Right hindlimb (tissue), 1 donor: ENCODE measurements around the gene VPS26B.
"Not testable (repeated sequence)": the region's sequence is repeated elsewhere in the genome, so short reads cannot be mapped to it uniquely, and the experiment has no call there.

ENCODE experiments used
- DNase-seq: peaks from one replicate; pipeline ENCODE4 v3.0.0-alpha.2; 2018

The VPS26B gene

GRCh38 chr11:134223836-134224709 is at the start of gene VPS26B, which contains the start of gene NCAPD3:
TSS of gene VPS26B (plus strand) at chr11:134224671. CDS start at chr11:134225123, 452 bp downstream.
TSS of gene NCAPD3 (minus strand) at chr11:134223967. CDS start at chr11:134223926, 41 bp downstream.
- peak; percentile 98 for DNase-seq

DNA sequence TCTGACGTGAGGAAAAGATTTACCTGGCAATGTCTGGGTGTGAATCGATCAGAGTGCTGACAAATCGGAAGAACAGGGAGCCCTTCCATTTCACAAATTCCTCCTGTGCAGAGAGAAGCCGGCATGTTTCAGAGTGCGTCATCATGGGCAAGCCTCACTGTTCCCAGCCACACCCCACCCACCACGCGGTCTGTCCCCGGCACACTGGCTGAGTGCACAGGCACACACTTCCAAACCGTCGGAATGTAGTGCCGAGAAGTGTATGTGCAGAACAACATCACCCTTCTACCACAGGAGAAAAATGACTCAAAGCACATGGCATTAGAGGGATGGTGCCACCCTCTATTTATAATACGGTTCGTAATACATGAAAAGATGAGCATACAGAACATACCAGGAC is 48.2 kb upstream of the VPS26B start:
- DNase-seq = no peak

DNA sequence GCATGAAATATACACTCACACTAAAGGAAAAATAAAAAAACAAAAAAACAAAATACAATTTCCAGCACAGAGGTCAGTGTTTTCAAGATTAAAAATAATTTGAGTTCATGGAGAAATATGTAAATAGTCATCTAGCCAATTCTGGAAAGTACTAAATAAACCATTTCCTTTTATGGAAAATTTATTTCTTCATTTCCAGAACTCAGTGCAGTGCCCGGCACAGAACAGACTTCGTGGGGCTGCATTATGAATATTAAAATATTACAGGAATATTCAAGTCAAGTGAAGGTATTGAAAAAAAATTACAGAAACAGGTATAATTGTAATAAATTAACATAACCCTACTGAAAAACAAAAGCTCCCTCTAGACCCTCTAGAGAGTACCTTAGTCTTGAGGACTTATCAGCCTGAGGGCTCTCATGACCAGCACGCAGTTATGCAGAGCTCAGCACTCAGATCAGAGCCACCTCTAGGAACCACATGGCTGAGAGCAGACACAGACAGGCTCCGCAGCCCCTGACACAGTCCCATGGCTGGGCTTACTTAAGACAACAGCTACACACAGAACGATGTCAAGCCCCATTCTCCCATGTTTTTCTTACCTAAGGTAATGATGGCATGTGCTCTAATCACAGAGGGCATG is 46.3 kb upstream of the VPS26B start:
- no peak for DNase-seq

DNA sequence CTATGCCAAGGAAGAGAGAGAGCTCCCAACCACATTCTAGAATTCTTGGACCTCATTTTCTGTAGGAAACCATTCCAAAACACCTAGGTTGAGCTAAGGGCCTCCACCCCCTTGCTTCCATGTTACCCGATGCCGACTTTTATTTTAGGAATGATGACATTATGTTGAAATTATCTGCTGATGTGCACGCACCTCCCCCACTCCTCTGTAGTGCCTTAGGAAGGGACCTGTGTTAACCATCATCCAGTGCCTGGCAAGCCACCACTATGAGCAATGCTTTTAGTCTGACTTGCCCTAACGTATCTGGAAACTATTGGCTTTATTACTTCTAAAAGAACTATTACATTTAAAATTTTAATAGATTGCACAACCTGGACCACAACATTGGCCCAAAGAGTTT is 42.8 kb upstream of the VPS26B start:
- DNase-seq = peak; percentile 24

- DNase-seq = not testable (repeated sequence)
Measured at GRCh38 chr11:134188092-134188491, 36.4 kb upstream of the VPS26B start.

DNA sequence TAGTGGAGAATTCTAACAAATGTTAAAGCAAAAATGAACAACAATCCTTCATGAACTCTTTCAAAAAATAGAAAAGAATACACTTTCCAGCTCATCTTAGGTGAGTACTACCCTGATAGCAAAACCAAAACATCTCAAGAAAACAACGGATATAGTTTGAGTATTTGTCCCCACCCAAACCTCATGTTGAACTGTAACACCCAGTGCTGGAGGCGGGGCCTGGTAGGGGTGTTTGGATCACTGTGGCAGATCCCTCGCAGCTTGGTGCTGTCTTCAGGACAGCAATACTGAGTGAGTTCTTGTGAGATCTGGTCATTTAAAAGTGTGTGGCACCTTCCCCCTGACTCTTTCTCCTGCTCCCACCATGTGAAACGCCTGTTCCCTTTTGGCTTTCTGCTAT is 27.7 kb upstream of the VPS26B start:
- no peak for DNase-seq

GRCh38 chr11:134199531-134199930 is 24.9 kb upstream of the VPS26B start:
- no peak for DNase-seq

DNA sequence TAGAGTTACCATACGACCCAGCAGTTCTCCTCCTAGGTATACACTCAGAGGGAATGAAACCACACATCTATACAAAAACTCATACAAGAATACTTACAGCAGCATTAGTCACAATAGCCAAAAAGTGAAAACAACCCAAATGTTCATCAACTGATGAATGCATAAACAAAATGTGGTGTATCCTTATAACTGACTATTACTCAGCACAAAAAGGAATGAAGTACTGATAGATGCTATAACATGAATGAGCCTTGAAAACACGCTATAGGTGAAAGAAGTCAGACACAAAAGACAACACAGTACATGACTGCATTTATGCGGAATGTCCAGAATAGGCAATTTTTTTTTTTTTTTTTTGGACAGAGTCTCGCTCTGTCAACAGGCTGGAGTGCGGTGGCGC is 23.8 kb upstream of the VPS26B start:
- DNase-seq = no peak

DNA sequence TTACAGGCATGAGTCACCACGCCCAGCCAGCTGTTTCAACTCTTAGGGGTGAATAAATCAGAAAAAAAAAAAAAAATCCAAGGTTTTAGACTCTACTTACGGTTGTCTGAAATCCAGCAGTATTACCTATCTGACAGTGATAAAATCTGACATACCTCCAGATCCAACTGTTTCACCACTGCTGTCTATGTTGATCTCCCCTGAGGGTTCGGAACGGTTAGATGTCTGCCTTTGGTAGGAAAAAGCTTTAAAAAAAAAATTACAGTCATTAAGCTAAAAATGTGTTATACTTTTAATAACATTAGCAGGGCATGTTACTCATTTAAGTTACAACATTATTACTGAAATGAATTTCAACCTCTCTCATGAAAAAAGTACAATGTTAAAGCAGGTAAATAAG is 21.8 kb upstream of the VPS26B start:
- no peak for DNase-seq

GRCh38 chr11:134205729-134206128 is 18.7 kb upstream of the VPS26B start:
- DNase-seq = no peak

DNA sequence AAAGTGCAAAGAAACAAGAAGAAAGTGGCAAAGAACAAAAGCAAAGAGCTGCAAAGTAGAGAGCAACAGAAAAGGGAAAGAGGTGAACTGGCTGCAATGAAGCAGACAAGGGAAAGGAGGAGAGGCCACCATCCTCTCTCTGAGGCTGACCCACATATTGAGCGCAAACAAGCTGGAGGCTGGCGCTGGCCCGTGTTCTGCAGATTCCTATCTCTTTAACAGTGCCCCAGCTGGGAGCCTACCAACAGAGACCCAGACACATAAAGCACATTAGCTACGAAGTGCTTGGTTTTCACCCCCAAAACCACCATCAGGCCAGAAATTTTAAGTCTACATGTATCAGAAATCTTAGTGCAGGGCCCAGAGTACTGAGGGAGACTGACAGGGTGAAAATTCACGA is 18.3 kb upstream of the VPS26B start:
- no peak for DNase-seq

GRCh38 chr11:134207538-134208239 is 16.8 kb upstream of the VPS26B start:
- no peak for DNase-seq

GRCh38 chr11:134215836-134216235 is 8.6 kb upstream of the VPS26B start:
- DNase-seq = no peak

DNA sequence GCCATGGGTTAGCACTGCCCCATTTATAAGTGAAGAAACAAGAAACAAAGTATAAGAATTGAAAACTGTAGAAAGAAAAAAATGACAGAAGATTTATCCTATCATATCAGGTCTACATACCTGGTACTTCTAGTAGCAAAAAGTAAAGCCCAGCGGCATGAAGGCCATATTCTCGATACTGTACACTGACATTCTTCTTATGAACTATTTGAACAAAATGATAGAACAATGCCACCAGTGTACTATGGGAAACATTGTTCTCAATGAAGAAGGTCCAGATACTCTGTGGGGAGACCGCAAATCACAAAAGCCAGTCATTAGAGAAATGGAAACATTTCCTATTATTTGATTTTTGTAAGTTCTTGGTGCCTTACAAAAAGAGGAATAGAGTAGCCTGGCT is 7.7 kb upstream of the VPS26B start:
- no peak for DNase-seq

GRCh38 chr11:134223121-134223520 is 1.4 kb upstream of the VPS26B start:
- DNase-seq = no peak

DNA sequence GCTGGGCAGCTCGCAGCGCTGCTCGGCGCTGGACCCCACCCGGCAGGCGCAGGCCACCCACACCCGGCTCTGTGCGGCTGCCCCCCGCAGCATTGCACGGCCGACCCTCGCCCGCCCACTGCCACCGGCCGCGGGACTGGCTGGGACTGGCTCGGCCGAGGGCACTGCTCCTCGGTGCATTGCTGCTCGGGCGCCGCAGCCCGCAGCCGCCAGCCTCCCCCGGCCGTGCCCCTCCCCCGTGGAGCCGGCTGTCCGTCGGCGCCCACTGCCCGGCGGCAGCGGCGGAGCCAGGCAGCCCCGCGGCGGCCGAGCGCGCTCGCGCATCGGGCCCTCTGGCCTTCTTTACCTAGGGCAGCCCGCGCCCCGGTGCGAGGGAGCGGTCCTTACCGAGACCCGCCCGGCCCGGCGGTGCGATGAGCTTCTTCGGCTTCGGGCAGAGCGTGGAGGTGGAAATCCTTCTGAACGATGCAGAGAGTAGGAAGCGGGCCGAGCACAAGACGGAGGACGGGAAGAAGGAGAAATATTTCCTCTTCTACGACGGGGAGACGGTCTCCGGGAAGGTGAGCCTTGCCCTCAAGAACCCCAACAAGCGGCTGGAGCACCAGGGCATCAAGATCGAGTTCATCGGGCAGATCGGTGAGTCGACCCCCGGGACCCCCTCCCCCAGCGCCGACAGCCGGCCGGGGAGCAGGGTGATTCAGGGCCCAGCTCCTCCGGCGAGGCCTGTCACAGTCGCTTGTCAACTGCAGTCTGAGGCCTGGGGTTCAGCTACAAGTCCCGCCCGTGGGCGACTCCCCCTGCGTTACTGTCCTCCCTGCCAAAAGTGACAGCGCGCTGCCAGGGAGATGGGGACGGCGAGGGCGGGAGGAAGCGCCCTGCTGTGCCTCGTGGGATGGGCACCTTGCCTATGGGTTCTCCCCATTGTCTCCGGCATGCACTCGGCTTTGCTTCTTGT is 516 bp downstream of the VPS26B start:
- DNase-seq = peak; percentile 44

DNA sequence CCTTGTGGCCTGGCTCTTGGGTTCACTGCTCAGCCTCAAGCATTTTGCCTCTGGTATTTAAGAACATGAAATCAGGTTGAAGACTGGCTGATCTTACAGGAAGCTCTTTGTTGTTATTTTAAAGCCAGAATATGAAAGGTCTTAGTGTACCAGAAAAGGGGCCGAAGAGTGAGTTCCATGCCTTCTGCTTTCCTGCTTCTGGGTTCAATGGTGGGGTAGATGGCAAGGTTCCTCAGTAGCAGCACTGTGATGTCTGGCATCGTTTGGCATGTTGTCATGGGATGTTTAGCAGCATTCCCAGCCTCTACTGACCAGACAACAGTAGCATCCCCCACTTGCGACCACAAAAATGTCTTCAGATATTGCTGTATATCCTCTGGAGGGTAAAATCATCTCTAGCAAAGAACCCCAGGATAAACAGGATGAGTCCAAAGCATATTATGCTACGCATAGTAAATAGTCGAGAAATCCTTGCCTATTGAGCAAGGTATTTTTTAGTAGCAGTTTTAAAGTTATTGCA is 2.4 kb downstream of the VPS26B start:
- DNase-seq = no peak

DNA sequence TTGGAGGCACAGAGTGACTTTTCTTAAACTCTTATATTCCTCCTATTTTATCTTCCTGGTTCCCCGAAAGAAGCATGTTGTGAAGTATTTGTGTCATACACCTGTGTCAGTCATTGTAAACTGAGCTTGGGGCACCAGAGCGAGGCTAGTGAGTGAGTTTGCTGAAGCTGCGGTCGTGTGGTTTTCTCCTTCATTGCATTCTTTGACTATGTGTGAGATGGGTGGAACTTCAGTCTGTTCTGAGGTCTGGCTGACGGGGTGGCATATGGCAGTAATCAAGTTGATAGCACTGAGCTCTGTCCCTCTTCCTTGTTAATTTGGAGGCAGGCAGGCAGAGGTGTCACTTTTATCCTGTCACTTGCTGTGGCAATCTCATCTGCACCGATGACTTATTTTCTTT is 4.2 kb downstream of the VPS26B start:
- DNase-seq = no peak

- no peak for DNase-seq
Measured at GRCh38 chr11:134229126-134229790, 4.8 kb downstream of the VPS26B start.

GRCh38 chr11:134230339-134230738 is 5.9 kb downstream of the VPS26B start:
- no peak for DNase-seq

DNA sequence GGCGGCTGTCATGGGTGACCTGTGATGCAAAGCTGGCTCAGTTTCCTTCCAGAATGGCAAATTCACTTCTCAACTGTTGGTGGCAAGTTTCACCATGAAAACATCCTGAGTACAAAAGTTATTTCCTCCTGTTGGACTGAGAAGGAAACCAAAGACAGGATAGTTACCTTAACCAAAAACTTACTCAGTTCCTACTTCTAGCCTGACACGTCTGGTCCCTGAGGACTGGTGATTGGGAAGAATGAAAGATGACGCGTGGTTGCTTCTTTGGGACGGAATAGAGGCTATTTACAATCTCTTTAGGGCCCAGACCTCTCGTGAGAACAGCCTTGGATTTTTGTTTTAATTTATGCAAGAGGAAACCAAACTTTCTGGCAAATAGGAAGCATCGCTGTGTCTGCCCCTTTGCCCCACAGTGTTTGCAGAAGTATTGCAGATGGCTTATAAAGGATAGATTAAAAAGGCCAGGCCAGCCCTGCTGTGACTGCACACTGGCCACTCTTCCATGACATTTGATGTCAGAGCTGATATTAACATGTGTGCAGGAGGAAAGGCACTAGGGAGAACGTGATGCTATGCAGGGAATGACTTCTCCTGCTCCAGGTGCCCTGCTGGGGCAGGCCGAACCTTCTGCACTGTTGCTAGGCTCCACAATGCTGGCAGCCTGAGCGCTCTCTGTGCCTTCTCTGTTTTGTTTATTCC is 7.6 kb downstream of the VPS26B start:
- DNase-seq = no peak
